Sigmoid colon (tissue), 4 donors: Measurements from ENCODE around the gene ADAM8.

ENCODE experiments used
- CTCF ChIP-seq, 4 experiments: fragments of 450-650 bp in 3 of 4; fragments of 200-600 bp in 1 of 4; IDR thresholded peaks; one replicate each; pipeline ENCODE4 v1.5.1; 2016 to 2019; ENCODE audit warnings: antibody characterized with exemption in 4 of 4, mild to moderate bottlenecking in 3 of 4, moderate library complexity in 2 of 4
- EP300 ChIP-seq, 4 donors: sonication (generic); formaldehyde crosslinking; IDR thresholded peaks; one replicate each; pipeline ENCODE4 v1.6.1; 2017; ENCODE audit warnings: antibody characterized with exemption in 4 of 4
- POLR2A ChIP-seq, 2 donors: fragments of 450-650 bp; IDR thresholded peaks; one replicate each; pipeline ENCODE4 v1.6.1; 2016; ENCODE audit warnings: antibody characterized with exemption in 2 of 2, mild to moderate bottlenecking in 2 of 2, moderate library complexity in 2 of 2
- POLR2AphosphoS5 ChIP-seq, 4 donors: sonication (generic); formaldehyde crosslinking; IDR thresholded peaks; one replicate each; pipeline ENCODE4 v1.6.1; 2017; ENCODE audit warnings: antibody characterized with exemption in 4 of 4

GRCh38 chr10:133225707-133226191 is 50.9 kb downstream of the ADAM8 start:
- TF ChIP-seq POLR2A (IDR thresholded peaks at IDR 0.05), result no peak
- no peak for TF ChIP-seq CTCF (IDR thresholded peaks at IDR 0.05)
- TF ChIP-seq EP300 (IDR thresholded peaks at IDR 0.05), result no peak
- TF ChIP-seq POLR2AphosphoS5 (IDR thresholded peaks at IDR 0.05), result no peak
